Stimulated activated naive CD4-positive, alpha-beta T cell (primary cell): ENCODE measurements around the gene PDE9A.
"Not testable (repeated sequence)": the region's sequence is repeated elsewhere in the genome, so short reads cannot be mapped to it uniquely, and the experiment has no call there.

Experiments
- DNase-seq, 6 experiments: peaks; one replicate each; lab custom pipeline; 2025; lab: John Stamatoyannopoulos, UW

Gene PDE9A

GRCh38 chr21:42624095-42624790, 29.2 kb upstream of the PDE9A start:
- DNase-seq: no peak

- no peak for DNase-seq
Observed at GRCh38 chr21:42624936-42625335, 28.5 kb upstream of the PDE9A start.

GRCh38 chr21:42626171-42626570, 27.2 kb upstream of the PDE9A start:
- DNase-seq: no peak

DNA sequence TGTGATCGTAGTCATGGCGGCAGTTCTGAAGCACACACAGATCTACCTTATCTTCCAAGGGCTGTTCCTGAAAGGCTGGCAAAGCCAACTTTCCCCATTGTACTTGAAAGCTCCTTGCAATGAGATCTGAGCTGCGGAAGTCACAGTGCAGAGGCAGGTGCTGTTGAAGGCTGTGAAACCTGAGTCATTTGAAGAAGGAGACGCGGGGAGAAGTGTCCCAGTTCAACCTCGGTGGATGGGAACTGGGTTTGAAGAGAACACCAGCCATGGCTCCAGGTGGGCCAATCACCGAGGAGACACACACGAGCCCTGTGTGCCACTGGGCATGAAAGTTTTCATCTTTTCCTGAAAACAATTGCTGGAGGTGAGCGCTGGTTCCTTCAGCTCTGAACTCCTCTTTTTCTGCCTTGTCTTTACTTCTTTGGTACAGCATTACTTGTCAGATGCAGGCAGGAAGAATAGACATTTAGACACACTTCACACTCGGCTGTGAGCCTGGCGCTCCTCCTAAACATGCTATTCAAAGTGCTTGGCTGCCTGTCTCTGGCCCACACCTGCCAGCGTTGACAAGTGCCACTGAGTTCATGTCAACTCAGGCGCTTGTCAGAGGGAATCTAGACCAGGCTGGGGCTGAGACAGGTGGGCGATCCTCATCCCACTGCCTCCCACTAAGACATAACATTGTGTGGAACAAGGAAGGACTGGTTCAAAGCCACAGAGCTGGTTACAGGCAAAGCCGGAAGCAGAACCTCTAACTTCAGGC, 25.7 kb upstream of the PDE9A start:
- DNase-seq: no peak

DNA sequence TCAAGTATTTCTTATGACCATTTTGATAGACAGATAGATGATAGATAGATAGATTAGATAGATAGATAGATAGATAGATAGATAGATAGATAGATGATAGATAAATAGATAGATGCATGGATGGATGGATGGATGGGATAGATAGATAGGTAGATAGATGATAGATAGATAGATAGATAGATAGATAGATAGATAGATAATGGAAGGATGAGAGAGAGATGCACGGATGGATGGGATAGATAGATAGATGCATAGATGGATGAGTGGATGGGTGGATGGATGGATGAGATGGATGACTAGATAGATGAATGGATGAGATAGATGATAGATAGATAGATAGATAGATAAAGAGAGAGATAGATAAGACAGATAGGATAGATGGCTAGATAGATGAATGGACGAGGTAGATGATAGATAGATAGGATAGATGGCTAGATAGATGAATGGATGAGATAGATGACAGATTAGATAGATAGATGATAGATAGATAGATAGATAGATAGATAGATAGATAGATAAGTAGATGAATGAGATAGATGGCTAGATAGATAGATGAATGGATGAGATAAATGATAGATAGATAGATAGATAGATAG, 24.9 kb upstream of the PDE9A start:
- not testable (repeated sequence) for DNase-seq

GRCh38 chr21:42629933-42630589, 23.4 kb upstream of the PDE9A start:
- DNase-seq: no peak

DNA sequence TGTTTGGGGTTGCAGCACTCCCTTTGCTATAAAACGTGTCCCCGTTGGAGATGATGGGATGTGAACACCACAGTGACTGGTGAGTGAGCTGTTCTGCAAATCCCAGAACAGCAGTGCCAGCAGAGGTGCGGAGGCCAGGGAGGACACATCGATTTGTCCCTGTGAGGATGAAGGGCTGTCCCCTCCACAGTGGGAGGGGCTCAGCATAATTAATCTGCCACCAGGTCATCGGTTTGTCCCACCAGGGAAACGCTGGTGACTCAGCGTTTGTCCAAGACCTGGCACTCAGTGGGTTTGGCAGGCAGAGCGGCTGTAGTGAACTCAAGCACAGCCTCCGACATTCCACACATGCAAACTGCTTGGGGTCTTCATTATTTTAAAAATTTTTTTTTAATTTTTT, 22.8 kb upstream of the PDE9A start:
- DNase-seq: no peak

DNA sequence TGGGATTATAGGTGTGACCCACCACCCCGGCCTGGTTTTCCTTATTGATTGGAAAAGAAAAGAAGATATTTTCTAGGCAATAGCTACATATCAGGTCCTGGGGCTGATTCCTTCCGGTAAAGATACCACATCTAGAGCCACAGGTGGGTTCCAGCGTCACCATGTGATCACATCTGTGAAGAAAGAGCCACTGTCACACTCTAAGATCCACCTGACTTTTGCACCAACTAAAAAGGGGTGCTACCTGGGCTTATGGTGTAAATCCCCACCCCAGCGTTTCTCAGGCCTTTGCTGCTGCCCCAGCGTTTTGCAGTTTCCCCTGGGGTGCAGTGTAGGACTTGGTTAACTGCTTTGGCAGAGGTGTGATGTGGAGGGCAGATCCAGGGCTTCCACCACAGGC, 22.3 kb upstream of the PDE9A start:
- peak in 3 of 6 experiments; percentile 17 to 42 (median 24) for DNase-seq

DNA sequence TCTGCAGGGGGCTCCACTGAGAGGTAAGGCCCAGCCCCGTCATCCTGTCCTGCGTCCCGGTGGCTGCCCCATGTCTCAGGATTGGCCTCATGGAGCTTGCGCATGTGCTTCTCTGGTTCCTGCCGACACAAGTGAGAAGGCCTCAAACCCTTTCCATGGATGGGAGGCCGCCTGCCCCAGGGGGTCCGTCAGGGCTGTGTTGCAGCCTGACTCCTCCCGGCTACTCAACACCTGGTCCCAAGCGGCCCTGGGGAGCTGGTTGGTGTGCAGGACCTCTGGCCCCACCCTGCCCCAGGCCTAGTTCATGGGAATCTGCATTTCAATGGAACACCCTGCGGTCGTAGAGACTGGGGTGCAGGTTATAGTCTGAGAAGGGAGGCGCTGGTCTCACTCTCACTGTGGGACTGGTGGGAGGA, 21.1 kb upstream of the PDE9A start:
- DNase-seq: no peak

GRCh38 chr21:42632771-42633690, 20.4 kb upstream of the PDE9A start:
- DNase-seq: no peak

DNA sequence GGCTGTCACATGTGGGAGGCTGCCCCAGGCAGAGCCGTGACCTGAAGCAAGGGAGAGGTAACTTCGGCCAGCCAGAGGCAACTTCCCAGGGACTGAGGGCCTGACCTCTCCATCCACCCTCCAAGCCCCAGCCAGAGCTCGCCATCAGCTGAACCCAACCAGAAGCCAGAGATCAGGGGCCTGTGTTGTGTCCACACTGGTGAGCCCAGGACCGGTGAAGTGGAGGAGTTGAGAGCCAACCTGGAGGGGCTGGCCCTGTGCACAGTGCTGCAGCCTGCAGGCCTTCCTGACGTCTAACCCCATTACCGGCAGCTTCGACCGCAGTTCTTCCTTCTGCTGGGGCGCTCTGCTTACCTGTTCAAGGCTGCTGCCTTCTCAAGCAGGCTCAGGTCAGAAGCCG, 19.6 kb upstream of the PDE9A start:
- no peak for DNase-seq

- no peak for DNase-seq
Observed at GRCh38 chr21:42635848-42636519, 17.4 kb upstream of the PDE9A start.

DNA sequence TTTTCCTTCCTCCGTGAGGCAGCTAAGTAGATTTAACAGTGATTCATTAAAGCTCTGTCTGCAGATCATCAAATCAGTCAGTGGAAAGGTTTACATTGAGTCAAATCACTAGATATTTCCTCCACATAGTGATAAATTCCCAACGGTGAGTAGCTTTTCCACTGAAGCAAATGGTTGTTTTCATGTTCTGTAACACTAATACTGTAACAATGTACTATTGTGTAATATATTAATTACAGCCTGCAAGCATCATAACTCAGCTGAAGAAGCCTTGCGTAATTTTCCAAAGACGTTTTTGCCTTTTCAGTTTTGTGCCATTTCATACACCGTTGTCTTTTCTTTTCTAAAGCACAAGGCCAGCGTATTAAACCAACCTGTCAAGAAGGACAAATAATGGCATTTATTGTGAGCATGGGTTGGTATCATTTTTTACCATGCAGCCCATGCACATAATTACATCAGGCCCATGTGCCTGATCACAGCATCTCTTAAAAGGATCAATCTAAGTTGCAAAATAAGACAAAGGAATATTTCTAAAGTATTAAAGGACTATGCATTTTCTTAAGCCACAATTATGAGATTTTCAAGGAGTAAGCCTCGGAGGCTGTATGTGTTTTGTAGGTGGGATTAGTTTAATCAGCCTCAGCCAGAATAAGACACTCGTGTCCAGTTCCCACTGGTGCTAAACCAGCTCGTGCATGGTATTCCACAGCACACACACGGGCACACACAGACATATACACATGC, 16.7 kb upstream of the PDE9A start:
- no peak for DNase-seq

DNA sequence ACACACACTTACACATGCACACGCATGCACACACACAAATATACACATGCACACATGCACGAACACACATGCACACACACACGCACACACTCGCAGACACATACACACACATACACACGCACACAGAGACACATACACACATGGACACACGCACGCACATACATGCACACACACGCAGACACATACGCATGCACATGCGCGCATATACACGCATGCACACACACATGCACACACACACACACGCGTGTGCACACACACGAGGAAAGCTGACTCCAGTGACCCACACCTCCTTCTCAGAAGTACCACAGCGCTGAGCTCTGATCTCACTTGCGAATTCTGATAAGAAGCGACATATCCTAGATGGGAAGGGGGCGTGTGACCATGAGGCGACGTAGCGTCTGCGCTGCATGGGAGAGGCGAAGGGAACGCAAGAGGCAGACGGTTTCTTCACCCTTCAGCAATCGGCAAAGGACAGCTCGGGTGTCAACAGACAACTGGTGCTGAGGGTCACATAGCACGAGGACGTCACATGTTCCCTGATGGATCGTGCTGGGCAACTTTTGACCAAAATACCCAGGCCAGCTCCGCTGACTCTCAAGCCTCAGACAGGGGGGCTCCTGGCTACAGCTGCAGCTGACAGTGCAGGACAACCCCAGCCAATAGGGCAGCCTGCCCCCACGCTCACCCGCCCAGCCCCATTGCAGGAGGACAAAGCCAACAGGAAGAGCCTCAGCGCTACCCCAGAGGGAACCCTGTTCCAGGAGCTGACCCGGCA, 16.0 kb upstream of the PDE9A start:
- no peak for DNase-seq

DNA sequence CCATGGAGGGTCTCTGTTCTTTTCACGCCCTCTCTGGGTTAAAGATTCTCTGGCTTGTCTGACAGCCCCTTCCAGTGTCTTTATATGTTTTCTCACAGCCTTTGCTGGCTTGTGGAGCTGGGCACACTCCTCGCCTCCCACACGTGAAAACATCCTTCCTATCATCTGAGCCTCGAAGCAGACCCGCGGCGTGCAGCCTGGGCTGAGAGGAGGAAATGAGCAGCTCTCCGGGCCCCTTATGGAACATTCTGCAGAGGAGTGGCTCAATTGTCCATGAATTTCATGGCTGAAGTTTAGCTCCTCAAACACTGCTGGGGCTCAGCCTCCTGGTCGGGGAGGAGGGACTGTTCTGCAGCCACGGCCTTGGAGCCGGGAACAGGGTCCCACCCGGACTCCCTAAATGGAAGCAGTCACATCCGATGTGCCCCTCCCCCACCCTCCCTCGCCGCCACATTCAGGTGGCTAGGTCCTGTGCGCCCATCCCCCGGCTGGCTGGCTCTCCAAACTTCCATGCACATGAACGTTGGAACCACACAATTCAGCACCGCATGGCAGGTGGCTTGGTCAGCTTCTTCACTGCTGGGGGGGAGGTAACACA, 15.1 kb upstream of the PDE9A start:
- DNase-seq: no peak

- no peak for DNase-seq
Observed at GRCh38 chr21:42639646-42640152, 13.7 kb upstream of the PDE9A start.

- no peak for DNase-seq
Observed at GRCh38 chr21:42640486-42640885, 12.9 kb upstream of the PDE9A start.

DNA sequence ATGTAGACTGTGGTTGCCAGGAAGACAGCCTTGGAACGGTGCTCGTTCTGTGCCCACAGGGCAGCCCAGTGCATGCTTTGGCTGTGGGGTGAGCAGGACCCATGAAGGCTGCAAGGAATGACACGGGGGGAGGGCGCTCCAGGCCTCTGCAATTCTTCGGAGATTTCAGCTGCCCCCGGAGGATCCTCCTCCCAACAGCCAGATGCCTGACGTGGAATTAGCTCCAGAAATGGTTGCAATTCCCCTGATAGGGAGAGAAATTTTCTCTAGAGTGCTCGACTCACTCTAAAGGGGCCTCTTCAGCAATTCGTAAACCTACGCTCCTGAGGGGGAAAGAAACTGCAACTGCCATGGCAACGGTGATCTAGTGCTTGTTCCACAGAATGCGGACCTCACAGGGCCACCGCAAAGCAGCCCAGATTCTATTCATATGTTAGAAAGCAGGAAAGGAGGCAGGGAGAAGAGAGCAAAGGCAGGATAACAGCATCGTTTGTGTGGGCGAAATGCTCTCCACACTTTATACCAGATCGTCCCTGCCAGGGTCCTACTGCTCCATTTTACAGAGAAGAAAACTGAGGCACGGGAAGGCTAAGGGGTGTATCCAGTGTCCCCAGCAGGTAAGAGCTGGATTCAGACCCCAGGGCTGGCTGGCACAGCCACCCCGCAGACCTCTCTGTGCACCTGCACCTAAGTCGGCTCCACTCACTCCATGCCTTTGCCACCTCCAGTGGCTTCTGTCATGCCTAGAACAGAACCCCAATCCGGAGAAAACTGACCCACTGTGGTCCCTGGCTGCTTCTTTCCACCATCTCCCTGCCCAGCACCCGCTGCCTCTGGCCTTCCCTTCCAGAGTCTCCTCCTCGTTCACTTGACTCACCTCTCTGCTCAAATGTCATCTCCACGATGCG, 11.9 kb upstream of the PDE9A start:
- no peak for DNase-seq
